Measurements from ENCODE around the gene ZFYVE26. TPM values are rescaled to one million over a fixed set of nuclear protein-coding genes. Genes with fewer than 3 reads are reported as not detected.

Gene ZFYVE26
- total and polyA plus RNA-seq, 2 of the 8 experiments (the other 6 are each of a cell fraction or from before 2014, with no cell fraction given), result 13.0 to 23.3 TPM

- Histone ChIP-seq H3K4ac (replicated peaks; ENCODE audit: insufficient read length, low read depth, low read length) (no peak overlapping the region), H2BK20ac (ENCODE audit: low read length) (no peak overlapping the region), H3K27ac (ENCODE audit: low read depth, low read length) (no peak overlapping the region), H2AFZ (ENCODE audit: low read length) (no peak overlapping the region), H3K18ac (ENCODE audit: extremely low read depth, low read length) (no peak overlapping the region), H2BK120ac (replicated peaks; ENCODE audit: low read depth, low read length) (no peak overlapping the region), H3K4me1 (replicated peaks in 1 of 4; ENCODE audit: control insufficient read depth in 3 of 4, insufficient read depth in 4 of 4, low read length in 3 of 4) (no peaks in the 10 kb centered on the region), H3K79me1 (ENCODE audit: low read depth, low read length) (no peaks in the 10 kb centered on the region), H3K14ac (ENCODE audit: insufficient read length) (no peak overlapping the region), H3K9ac (replicated peaks in 1 of 4; ENCODE audit: extremely low read depth in 1 of 4, low read depth in 3 of 4, low read length in 3 of 4) (no peak overlapping the region), H3K23me2 (ENCODE audit: low read depth, low read length) (no peaks in the 10 kb centered on the region), H3K27me3 (replicated peaks in 1 of 4; ENCODE audit: control insufficient read depth in 3 of 4, extremely low read depth in 1 of 4, insufficient read depth in 3 of 4, low read length in 3 of 4) (no peaks in the 10 kb centered on the region), H4K5ac (ENCODE audit: insufficient read length, low read depth, low read length) (no peak overlapping the region), H4K91ac (replicated peaks; ENCODE audit: insufficient read length, low read length) (no peak overlapping the region), H4K20me1 (replicated peaks in 1 of 2; ENCODE audit: control insufficient read depth in 1 of 2, insufficient read depth in 2 of 2, low read length in 2 of 2) (no peaks in the 10 kb centered on the region), H4K8ac (ENCODE audit: extremely low read depth, insufficient read depth, low read length) (no peak overlapping the region), H2BK15ac (ENCODE audit: low read length) (no peak overlapping the region), H2BK12ac (ENCODE audit: low read depth, low read length) (no peak overlapping the region), H3K36me3 (ENCODE audit: control insufficient read depth in 2 of 4, insufficient read depth in 4 of 4, low read length in 3 of 4) (no peaks in the 10 kb centered on the region), H3K9me3 (ENCODE audit: insufficient read depth in 2 of 2, low read depth in 1 of 2, low read length in 1 of 2) (no peaks in the 10 kb centered on the region), H3K79me2 (ENCODE audit: control insufficient read depth in 1 of 2, insufficient read depth in 2 of 2, low read length in 2 of 2) (no peaks in the 10 kb centered on the region), H3K56ac (replicated peaks; ENCODE audit: insufficient read length, low read depth, low read length) (no peak overlapping the region), H3K23ac (ENCODE audit: insufficient read length) (no peak overlapping the region), H3K4me3 (ENCODE audit: extremely low read depth in 1 of 4, insufficient read depth in 2 of 4, low read depth in 3 of 4, low read length in 4 of 4) (no peak overlapping the region), H2BK5ac (ENCODE audit: low read depth, low read length) (no peak overlapping the region), H3K4me2 (ENCODE audit: insufficient read depth in 1 of 2, low read depth in 2 of 2, low read length in 2 of 2) (no peak overlapping the region), H2AK5ac (ENCODE audit: low read depth, low read length) (no peak overlapping the region)
- 84% methylated on average over 1 of the region's 1 CpG; no CpG with 5 or more reads in 1 of the 2 experiments for WGBS, 2 experiments (ENCODE audit: extremely low coverage in 1 of 2, insufficient coverage in 1 of 2, insufficient read length in 1 of 2, insufficient replicate concordance in 2 of 2, low coverage in 1 of 2, low lambda C conversion rate in 2 of 2, missing lambda C conversion rate in 1 of 2)
- DNase-seq (ENCODE audit: low read depth in 1 of 2, low spot score in 2 of 2) (no peak), FAIRE-seq (no peak)
- TF ChIP-seq GABPA (IDR thresholded peaks at IDR 0.05; ENCODE audit: borderline replicate concordance, insufficient read depth, low read length) (no peak), TEAD4 (IDR thresholded peaks at IDR 0.05; ENCODE audit: low read depth, low read length) (no peak), GTF2F1 (IDR thresholded peaks at IDR 0.05; ENCODE audit: borderline replicate concordance, low read depth, low read length) (no peak), CBX8 (IDR thresholded peaks at IDR 0.05; ENCODE audit: borderline replicate concordance, low read depth, low read length) (no peak), SP2 (IDR thresholded peaks at IDR 0.05; ENCODE audit: low read length) (no peak), SP4 (IDR thresholded peaks at IDR 0.05; ENCODE audit: low read length) (no peak), EZH2 (IDR thresholded peaks at IDR 0.05; ENCODE audit: low read depth, low read length, severe bottlenecking) (no peak)
- POLR2A ChIA-PET (ENCODE audit: partially characterized antibody), result no interaction called here
- CTCF ChIA-PET (ENCODE audit: partially characterized antibody), result interaction anchor here (0.9 to 1.6 kb wide), 3 partner anchors 10 to 31 kb away, joined by 3 to 5 read pairs (median 5); no protein-coding TSS in a partner anchor
Observed at GRCh38 chr14:67859169-67859749, 42.9 kb upstream of the ZFYVE26 start.

Data from H1 (cell line).